ENCODE data around the gene CDKN2AIP. TPM values are rescaled to one million over a fixed set of nuclear protein-coding genes. Genes with fewer than 3 reads are reported as not detected.
A peak's percentile ranks its signal among the peaks of the same experiment; 100 is the strongest.

The CDKN2AIP gene
- total RNA-seq, 1 donor from 2014 or later, result 9.4 TPM

GRCh38 chr4:183398298-183399125 lies 45.9 kb upstream of the CDKN2AIP start:
- peak; percentile 83 for TF ChIP-seq CTCF (IDR thresholded peaks at IDR 0.05)
- Mint-ChIP-seq H3K4me3 (ENCODE audit: unreplicated experiment) (peak overlapping the region; percentile 88), H3K36me3 (ENCODE audit: low read depth) (no peaks in the 10 kb centered on the region), H3K27ac (ENCODE audit: unreplicated experiment) (peak overlapping the region; percentile 74), H3K27me3 (ENCODE audit: low read depth) (no peaks in the 10 kb centered on the region), H3K9me3 (ENCODE audit: low read depth) (no peaks in the 10 kb centered on the region), H3K4me1 (ENCODE audit: low read depth) (peaks cover 14% of the 10 kb centered on the region)
- DNase-seq (ENCODE audit: low spot score), result peak; percentile 85

GRCh38 chr4:183399126-183399522 lies 45.3 kb upstream of the CDKN2AIP start:
- Mint-ChIP-seq H3K27me3 (ENCODE audit: low read depth) (no peaks in the 10 kb centered on the region), H3K27ac (ENCODE audit: unreplicated experiment) (no peak overlapping the region), H3K4me1 (ENCODE audit: low read depth) (peaks cover 14% of the 10 kb centered on the region), H3K9me3 (ENCODE audit: low read depth) (no peaks in the 10 kb centered on the region), H3K4me3 (ENCODE audit: unreplicated experiment) (peak overlapping the region; percentile 29), H3K36me3 (ENCODE audit: low read depth) (no peaks in the 10 kb centered on the region)
- peak; percentile 57 for DNase-seq (ENCODE audit: low spot score)
- no peak for TF ChIP-seq CTCF (IDR thresholded peaks at IDR 0.05)

- no peak overlapping the region for H3K27ac Mint-ChIP-seq (ENCODE audit: unreplicated experiment)
- no peak overlapping the region for H3K4me3 Mint-ChIP-seq (ENCODE audit: unreplicated experiment)
- no peaks in the 10 kb centered on the region for H3K36me3 Mint-ChIP-seq (ENCODE audit: low read depth)
- H3K27me3 Mint-ChIP-seq (ENCODE audit: low read depth), result no peaks in the 10 kb centered on the region
- H3K4me1 Mint-ChIP-seq (ENCODE audit: low read depth), result peaks cover 14% of the 10 kb centered on the region
- TF ChIP-seq CTCF (IDR thresholded peaks at IDR 0.05), result no peak
- DNase-seq (ENCODE audit: low spot score), result peak; percentile 19
- H3K9me3 Mint-ChIP-seq (ENCODE audit: low read depth), result no peaks in the 10 kb centered on the region
Measured at GRCh38 chr4:183399616-183400015, 44.8 kb upstream of the CDKN2AIP start.

- Mint-ChIP-seq H3K27me3 (ENCODE audit: low read depth) (no peaks in the 10 kb centered on the region), H3K9me3 (ENCODE audit: low read depth) (no peaks in the 10 kb centered on the region), H3K36me3 (ENCODE audit: low read depth) (no peaks in the 10 kb centered on the region), H3K27ac (ENCODE audit: unreplicated experiment) (no peak overlapping the region), H3K4me3 (ENCODE audit: unreplicated experiment) (no peak overlapping the region), H3K4me1 (ENCODE audit: low read depth) (peaks cover 14% of the 10 kb centered on the region)
- TF ChIP-seq CTCF (IDR thresholded peaks at IDR 0.05), result no peak
- peak; percentile 19 for DNase-seq (ENCODE audit: low spot score)
Measured at GRCh38 chr4:183400035-183400434, 44.4 kb upstream of the CDKN2AIP start.

- peak; percentile 0 for DNase-seq (ENCODE audit: low spot score)
- no peak overlapping the region for H3K27ac Mint-ChIP-seq (ENCODE audit: unreplicated experiment)
- H3K36me3 Mint-ChIP-seq (ENCODE audit: low read depth), result no peaks in the 10 kb centered on the region
- H3K27me3 Mint-ChIP-seq (ENCODE audit: low read depth), result no peaks in the 10 kb centered on the region
- no peak overlapping the region for H3K4me3 Mint-ChIP-seq (ENCODE audit: unreplicated experiment)
- no peaks in the 10 kb centered on the region for H3K9me3 Mint-ChIP-seq (ENCODE audit: low read depth)
- TF ChIP-seq CTCF (IDR thresholded peaks at IDR 0.05), result no peak
- peaks cover 14% of the 10 kb centered on the region for H3K4me1 Mint-ChIP-seq (ENCODE audit: low read depth)
Measured at GRCh38 chr4:183401473-183401872, 43.0 kb upstream of the CDKN2AIP start.
